HG02870 (cell line): Measurements from ENCODE around the gene KCNT1.
"Not testable (repeated sequence)": the region's sequence is repeated elsewhere in the genome, so short reads cannot be mapped to it uniquely, and the experiment has no call there.

Source experiments
- ATAC-seq: cut with Tn5 transposase; IDR thresholded peaks from one replicate; pipeline ENCODE4 v1.9.1; 2021; ENCODE audit warnings: mild to moderate bottlenecking, moderate library complexity; ENCODE audit not compliant: unreplicated experiment

Gene KCNT1

GRCh38 chr9:135701959-135702721 is at the start of gene KCNT1:
Gene KCNT1 (plus strand): TSS chr9:135702185. CDS start chr9:135702259, 74 bp downstream.
- no peak for ATAC-seq

- no peak for ATAC-seq
These were observed 46.7 kb upstream of the KCNT1 start for GRCh38 chr9:135655317-135655716.

- ATAC-seq: no peak
These were observed 44.6 kb upstream of the KCNT1 start for GRCh38 chr9:135657416-135657815.

GRCh38 chr9:135659252-135659651 is 42.7 kb upstream of the KCNT1 start:
- no peak for ATAC-seq

GRCh38 chr9:135660407-135660806 is 41.6 kb upstream of the KCNT1 start:
- no peak for ATAC-seq

- ATAC-seq: no peak
These were observed 40.0 kb upstream of the KCNT1 start for GRCh38 chr9:135661816-135662560.

GRCh38 chr9:135662758-135663450 is 39.1 kb upstream of the KCNT1 start, which contains the start of gene LCN9:
Gene LCN9 (plus strand): TSS chr9:135663309. CDS start chr9:135663322, 13 bp downstream.
- ATAC-seq: no peak

- no peak for ATAC-seq
These were observed 38.6 kb upstream of the KCNT1 start for GRCh38 chr9:135663451-135663770.

GRCh38 chr9:135663857-135664256 is 38.1 kb upstream of the KCNT1 start:
- no peak for ATAC-seq

- ATAC-seq: no peak
These were observed 37.7 kb upstream of the KCNT1 start for GRCh38 chr9:135664266-135664665.

GRCh38 chr9:135664801-135665794 is 36.9 kb upstream of the KCNT1 start:
- ATAC-seq: no peak

GRCh38 chr9:135665795-135666189 is 36.2 kb upstream of the KCNT1 start:
- no peak for ATAC-seq

- ATAC-seq: no peak
These were observed 35.2 kb upstream of the KCNT1 start for GRCh38 chr9:135666534-135667462.

GRCh38 chr9:135667463-135668001 is 34.5 kb upstream of the KCNT1 start:
- ATAC-seq: no peak

GRCh38 chr9:135669018-135669417 is 33.0 kb upstream of the KCNT1 start:
- ATAC-seq: not testable (repeated sequence)

GRCh38 chr9:135669616-135670285 is 32.2 kb upstream of the KCNT1 start:
- no peak for ATAC-seq

- no peak for ATAC-seq
These were observed 31.0 kb upstream of the KCNT1 start for GRCh38 chr9:135670721-135671590.
